Measurements from ENCODE around the gene CMTM3.
"Not testable (repeated sequence)": the region's sequence is repeated elsewhere in the genome, so short reads cannot be mapped to it uniquely, and the experiment has no call there.

The CMTM3 gene

GRCh38 chr16:66581246-66581952 lies 23.1 kb upstream of the CMTM3 start:
- no peak for DNase-seq (ENCODE audit: low read depth, low spot score)

GRCh38 chr16:66585481-66586239 lies 18.8 kb upstream of the CMTM3 start:
- DNase-seq (ENCODE audit: low read depth, low spot score): no peak

- no peak for DNase-seq (ENCODE audit: low read depth, low spot score)
Observed at GRCh38 chr16:66587881-66588600, 16.5 kb upstream of the CMTM3 start.

- DNase-seq (ENCODE audit: low read depth, low spot score): no peak
Observed at GRCh38 chr16:66588981-66589713, 15.4 kb upstream of the CMTM3 start.

- DNase-seq (ENCODE audit: low read depth, low spot score): no peak
Observed at GRCh38 chr16:66590322-66590721, 14.2 kb upstream of the CMTM3 start.

- no peak for DNase-seq (ENCODE audit: low read depth, low spot score)
Observed at GRCh38 chr16:66591018-66591417, 13.5 kb upstream of the CMTM3 start.

GRCh38 chr16:66592241-66592640 lies 12.3 kb upstream of the CMTM3 start:
- no peak for DNase-seq (ENCODE audit: low read depth, low spot score)

- DNase-seq (ENCODE audit: low read depth, low spot score): no peak
Observed at GRCh38 chr16:66592814-66593213, 11.7 kb upstream of the CMTM3 start.

- DNase-seq (ENCODE audit: low read depth, low spot score): no peak
Observed at GRCh38 chr16:66594739-66595138, 9.8 kb upstream of the CMTM3 start.

GRCh38 chr16:66596559-66596958 lies 7.9 kb upstream of the CMTM3 start:
- DNase-seq (ENCODE audit: low read depth, low spot score): not testable (repeated sequence)

GRCh38 chr16:66596986-66597848 lies 7.3 kb upstream of the CMTM3 start:
- DNase-seq (ENCODE audit: low read depth, low spot score): no peak

GRCh38 chr16:66598111-66598510 lies 6.4 kb upstream of the CMTM3 start:
- no peak for DNase-seq (ENCODE audit: low read depth, low spot score)

- DNase-seq (ENCODE audit: low read depth, low spot score): no peak
Observed at GRCh38 chr16:66599726-66600125, 4.8 kb upstream of the CMTM3 start.

- no peak for DNase-seq (ENCODE audit: low read depth, low spot score)
Observed at GRCh38 chr16:66600477-66600876, 4.0 kb upstream of the CMTM3 start.

GRCh38 chr16:66601471-66601870 lies 3.0 kb upstream of the CMTM3 start:
- no peak for DNase-seq (ENCODE audit: low read depth, low spot score)

GRCh38 chr16:66603537-66604375 lies 748 bp upstream of the CMTM3 start:
- DNase-seq (ENCODE audit: low read depth, low spot score): peak; percentile 27

GRCh38 chr16:66605177-66605978 lies 874 bp downstream of the CMTM3 start:
- DNase-seq (ENCODE audit: low read depth, low spot score): no peak

- no peak for DNase-seq (ENCODE audit: low read depth, low spot score)
Observed at GRCh38 chr16:66605979-66606751, 1.7 kb downstream of the CMTM3 start.

Data from activated naive CD8-positive, alpha-beta T cell treated with anti-CD3 and anti-CD28 coated beads, Interleukin-2, amount 50 U/mL, for 16 hours (primary cell).